Measurements from ENCODE around the gene HPSE2. TPM values are rescaled to one million over a fixed set of nuclear protein-coding genes. Genes with fewer than 3 reads are reported as not detected.
A peak's percentile ranks its signal among the peaks of the same experiment; 100 is the strongest.

The HPSE2 gene
- total and polyA plus RNA-seq, 12 donors = 0.04 to 0.24 (median 0.13) TPM; not detected in 6

- WGBS, 2 donors = 2 to 3% methylated on average over 17 of the region's 17 CpGs
- intact Hi-C loops (cut with DNase I) = loop anchor here in 1 of 10 donors (5.0 kb wide), 1 partner anchor 758 kb away; no protein-coding TSS in a partner anchor
- no peaks in the 10 kb centered on the region for H3K36me3 ChIP-seq
- peaks cover 0 to 42% (median 25%) of the 10 kb centered on the region in 9 donors for H3K4me1 ChIP-seq
- no peaks in the 10 kb centered on the region for H3K9me3 ChIP-seq
- no peak overlapping the region for H3K27ac ChIP-seq
- H3K27me3 ChIP-seq = peaks cover 6 to 99% (median 98%) of the 10 kb centered on the region in 7 donors
- H3K4me3 ChIP-seq = peak overlapping the region in 9 of 10 donors; percentile 14 to 58 (median 52)
- ATAC-seq (peak in 1 of 8 donors; percentile 28), DNase-seq (no peak)
- TF ChIP-seq, protein P1, sequence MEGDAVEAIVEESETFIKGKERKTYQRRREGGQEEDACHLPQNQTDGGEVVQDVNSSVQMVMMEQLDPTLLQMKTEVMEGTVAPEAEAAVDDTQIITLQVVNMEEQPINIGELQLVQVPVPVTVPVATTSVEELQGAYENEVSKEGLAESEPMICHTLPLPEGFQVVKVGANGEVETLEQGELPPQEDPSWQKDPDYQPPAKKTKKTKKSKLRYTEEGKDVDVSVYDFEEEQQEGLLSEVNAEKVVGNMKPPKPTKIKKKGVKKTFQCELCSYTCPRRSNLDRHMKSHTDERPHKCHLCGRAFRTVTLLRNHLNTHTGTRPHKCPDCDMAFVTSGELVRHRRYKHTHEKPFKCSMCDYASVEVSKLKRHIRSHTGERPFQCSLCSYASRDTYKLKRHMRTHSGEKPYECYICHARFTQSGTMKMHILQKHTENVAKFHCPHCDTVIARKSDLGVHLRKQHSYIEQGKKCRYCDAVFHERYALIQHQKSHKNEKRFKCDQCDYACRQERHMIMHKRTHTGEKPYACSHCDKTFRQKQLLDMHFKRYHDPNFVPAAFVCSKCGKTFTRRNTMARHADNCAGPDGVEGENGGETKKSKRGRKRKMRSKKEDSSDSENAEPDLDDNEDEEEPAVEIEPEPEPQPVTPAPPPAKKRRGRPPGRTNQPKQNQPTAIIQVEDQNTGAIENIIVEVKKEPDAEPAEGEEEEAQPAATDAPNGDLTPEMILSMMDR (IDR thresholded peaks at IDR 0.05) = no peak
Observed at GRCh38 chr10:99234791-99235657, 628 bp downstream of the HPSE2 start.

GRCh38 chr10:99234041-99234790 is 1.4 kb downstream of the HPSE2 start:
- Histone ChIP-seq H3K4me1 (peaks cover 0 to 42% (median 25%) of the 10 kb centered on the region in 9 donors), H3K36me3 (no peaks in the 10 kb centered on the region), H3K27me3 (peaks cover 6 to 99% (median 97%) of the 10 kb centered on the region in 7 donors), H3K27ac (no peak overlapping the region), H3K9me3 (no peaks in the 10 kb centered on the region), H3K4me3 (peak overlapping the region; percentile 16 to 58 (median 50))
- ATAC-seq = peak in 6 of 8 donors; percentile 57 to 83 (median 70)
- TF ChIP-seq, protein P1 (IDR thresholded peaks at IDR 0.05) = no peak
- intact Hi-C loops (cut with DNase I) = no loop called here
- DNase-seq = peak; percentile 17 to 55
- 1 to 2% methylated on average over 49 of the region's 49 CpGs for WGBS, 2 donors

DNA sequence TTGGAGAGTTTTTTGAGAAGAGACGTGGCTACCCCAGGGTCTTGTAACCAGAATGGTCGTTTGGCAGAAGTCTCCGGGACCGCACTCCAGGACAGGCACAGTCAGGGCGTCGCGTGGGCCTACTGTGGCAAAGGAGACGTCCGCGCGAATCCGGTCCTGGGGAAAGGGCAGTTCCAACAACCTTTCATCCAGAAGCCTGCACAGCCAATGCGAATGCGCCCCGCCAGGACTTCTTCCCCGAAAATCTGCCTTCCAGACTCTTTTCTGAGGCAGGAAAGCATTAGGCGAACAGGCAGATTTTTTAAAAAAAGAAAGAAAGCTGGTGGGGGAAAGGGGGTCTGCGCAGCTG is 2.0 kb downstream of the HPSE2 start:
- no peak for ATAC-seq
- peaks cover 8 to 99% (median 94%) of the 10 kb centered on the region in 7 donors for H3K27me3 ChIP-seq

More for the DNA sequence above, 2.0 kb downstream of the HPSE2 start:
- Histone ChIP-seq H3K9me3 (no peaks in the 10 kb centered on the region), H3K4me1 (peaks cover 0 to 42% (median 25%) of the 10 kb centered on the region in 9 donors), H3K4me3 (peak overlapping the region in 9 of 10 donors; percentile 16 to 58 (median 52)), H3K36me3 (no peaks in the 10 kb centered on the region), H3K27ac (no peak overlapping the region)
- intact Hi-C loops (cut with DNase I) = no loop called here
- TF ChIP-seq, protein P1 (IDR thresholded peaks at IDR 0.05) = no peak
- no peak for DNase-seq
- WGBS, 2 donors = 6 to 7% methylated on average over 18 of the region's 18 CpGs

Data from heart right ventricle (tissue), 16 donors.